Trophoblast cell (in vitro differentiated cells and primary cell): ENCODE measurements around the gene CACNA1D.

Experiments
- DNase-seq, 2 donors: peaks; one replicate each; pipeline ENCODE4 v3.0.0-alpha.2; 2016
- H2AFZ ChIP-seq: 2 replicates; pipeline ENCODE4 v1.6.1; 2013; ENCODE audit warnings: low read length, moderate library complexity, mild to moderate bottlenecking; ENCODE audit not compliant: insufficient read depth, poor library complexity
- H2AK5ac ChIP-seq: 2 replicates; pipeline ENCODE4 v1.6.1; 2013; ENCODE audit warnings: mild to moderate bottlenecking, low read length
- H2BK120ac ChIP-seq: 2 replicates; pipeline ENCODE4 v1.6.1; 2013; ENCODE audit warnings: low read length, mild to moderate bottlenecking, moderate library complexity; ENCODE audit not compliant: insufficient read depth, poor library complexity
- H2BK12ac ChIP-seq: 2 replicates; pipeline ENCODE4 v1.6.1; 2013; ENCODE audit warnings: mild to moderate bottlenecking, low read length, moderate library complexity
- H2BK5ac ChIP-seq: 2 replicates; pipeline ENCODE4 v1.6.1; 2013; ENCODE audit warnings: low read length, low read depth, moderate library complexity, mild to moderate bottlenecking; ENCODE audit not compliant: poor library complexity
- H3K14ac ChIP-seq: 2 replicates; pipeline ENCODE4 v1.6.1; 2013; ENCODE audit warnings: mild to moderate bottlenecking, low read length
- H3K18ac ChIP-seq: 2 replicates; pipeline ENCODE4 v1.6.1; 2013; ENCODE audit warnings: mild to moderate bottlenecking, low read length
- H3K23ac ChIP-seq: 2 replicates; pipeline ENCODE4 v1.6.1; 2013; ENCODE audit warnings: low read length
- H3K27ac ChIP-seq: 2 replicates; pipeline ENCODE4 v1.5.1; 2013; ENCODE audit warnings: low read depth, mild to moderate bottlenecking, inconsistent platforms, low read length, moderate library complexity
- H3K27me3 ChIP-seq: 2 replicates; pipeline ENCODE4 v1.6.1; 2013; ENCODE audit warnings: inconsistent platforms, mild to moderate bottlenecking, low read length, moderate library complexity; ENCODE audit not compliant: insufficient read depth
- H3K36me3 ChIP-seq, 2 experiments: 1 replicate in 1 of 2; 2 replicates in 1 of 2; pipeline ENCODE4 v1.6.1; 2013; ENCODE audit warnings: low read length in 2 of 2, mild to moderate bottlenecking in 2 of 2, moderate library complexity in 1 of 2; ENCODE audit not compliant: insufficient read depth in 2 of 2, control insufficient read depth in 1 of 2
- H3K4ac ChIP-seq: 2 replicates; pipeline ENCODE4 v1.6.1; 2013; ENCODE audit warnings: low read depth, mild to moderate bottlenecking, low read length, moderate library complexity
- H3K4me1 ChIP-seq, 2 experiments: 1 replicate in 1 of 2; 2 replicates in 1 of 2; pipeline ENCODE4 v1.6.1; 2013; ENCODE audit warnings: low read length in 2 of 2, mild to moderate bottlenecking in 2 of 2, moderate library complexity in 1 of 2; ENCODE audit not compliant: insufficient read depth in 2 of 2, control insufficient read depth in 1 of 2
- H3K4me2 ChIP-seq: 2 replicates; pipeline ENCODE4 v1.6.1; 2013; ENCODE audit warnings: inconsistent platforms, mild to moderate bottlenecking, low read length, moderate library complexity
- H3K4me3 ChIP-seq: 2 replicates; pipeline ENCODE4 v1.5.1; 2013; ENCODE audit warnings: mild to moderate bottlenecking, low read depth, low read length, inconsistent platforms
- H3K79me1 ChIP-seq: one replicate; pipeline ENCODE4 v1.6.1; 2013; ENCODE audit warnings: low read length
- H3K79me2 ChIP-seq: 2 replicates; pipeline ENCODE4 v1.6.1; 2013; ENCODE audit warnings: low read length, mild to moderate bottlenecking; ENCODE audit not compliant: control insufficient read depth, insufficient read depth, poor library complexity
- H3K9ac ChIP-seq: 2 replicates; pipeline ENCODE4 v1.6.1; 2013; ENCODE audit warnings: mild to moderate bottlenecking, low read length
- H3K9me3 ChIP-seq: 2 replicates; pipeline ENCODE4 v1.6.1; 2013; ENCODE audit warnings: low read depth, mild to moderate bottlenecking, control low read depth, inconsistent platforms, low read length; ENCODE audit not compliant: insufficient read depth
- H4K12ac ChIP-seq: 2 replicates; pipeline ENCODE4 v1.6.1; 2013; ENCODE audit warnings: low read depth, mild to moderate bottlenecking, low read length, moderate library complexity
- H4K8ac ChIP-seq: 2 replicates; pipeline ENCODE4 v1.6.1; 2013; ENCODE audit warnings: low read depth, mild to moderate bottlenecking, low read length, moderate library complexity
- H4K91ac ChIP-seq: one replicate; pipeline ENCODE4 v1.6.1; 2013; ENCODE audit warnings: low read depth, mild to moderate bottlenecking, low read length, moderate library complexity
- WGBS: extraction: QIAGEN DNeasy Blood & Tissue Kit; methylation state at CpG from one replicate; pipeline ENCODE4 v1.1.7; 2013; ENCODE audit warnings: missing lambda C conversion rate; ENCODE audit not compliant: insufficient read length, insufficient coverage; ENCODE audit errors: extremely low coverage; 5-methylcytosine and 5-hydroxymethylcytosine counted together

CACNA1D gene

DNA sequence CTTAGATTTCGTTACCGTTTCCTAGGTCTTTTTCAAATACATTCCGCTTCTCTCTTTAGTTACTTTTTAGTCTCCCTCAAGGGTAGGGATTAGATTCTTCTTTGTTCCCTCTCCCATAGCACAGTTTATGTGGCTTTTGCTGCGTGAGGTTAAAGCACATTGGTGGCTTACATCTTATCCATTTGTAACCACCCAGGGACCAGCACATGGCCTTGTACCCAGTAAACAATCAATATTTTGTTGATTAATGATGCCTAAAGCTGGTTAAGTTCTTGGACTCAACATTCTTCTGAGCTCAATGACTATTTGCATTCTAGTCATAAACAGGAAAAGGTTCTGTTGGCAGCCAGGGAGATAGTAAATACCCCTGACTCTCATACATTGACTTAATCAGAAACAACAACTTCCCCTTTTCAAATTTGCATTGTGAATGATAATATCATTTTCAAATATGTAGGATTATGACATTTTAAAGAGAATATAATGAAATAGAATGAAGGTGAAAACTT, 60.2 kb downstream of the CACNA1D start:
- Histone ChIP-seq H3K4ac (no peak overlapping the region), H2BK5ac (no peak overlapping the region), H4K8ac (no peak overlapping the region), H3K9ac (no peak overlapping the region), H3K36me3 (no peaks in the 10 kb centered on the region), H3K9me3 (peaks cover 3% of the 10 kb centered on the region), H2AFZ (no peak overlapping the region), H4K12ac (no peak overlapping the region), H3K4me2 (no peak overlapping the region), H3K4me1 (no peaks in the 10 kb centered on the region), H3K27me3 (no peaks in the 10 kb centered on the region), H3K79me1 (no peaks in the 10 kb centered on the region), H2BK12ac (no peak overlapping the region), H2BK120ac (no peak overlapping the region), H2AK5ac (no peak overlapping the region), H3K27ac (no peak overlapping the region), H3K79me2 (no peaks in the 10 kb centered on the region), H3K4me3 (no peak overlapping the region), H3K14ac (no peak overlapping the region), H4K91ac (no peak overlapping the region), H3K18ac (no peak overlapping the region), H3K23ac (no peak overlapping the region)
- no CpG with 5 or more reads among the region's 4 CpGs for WGBS
- no peak for DNase-seq

DNA sequence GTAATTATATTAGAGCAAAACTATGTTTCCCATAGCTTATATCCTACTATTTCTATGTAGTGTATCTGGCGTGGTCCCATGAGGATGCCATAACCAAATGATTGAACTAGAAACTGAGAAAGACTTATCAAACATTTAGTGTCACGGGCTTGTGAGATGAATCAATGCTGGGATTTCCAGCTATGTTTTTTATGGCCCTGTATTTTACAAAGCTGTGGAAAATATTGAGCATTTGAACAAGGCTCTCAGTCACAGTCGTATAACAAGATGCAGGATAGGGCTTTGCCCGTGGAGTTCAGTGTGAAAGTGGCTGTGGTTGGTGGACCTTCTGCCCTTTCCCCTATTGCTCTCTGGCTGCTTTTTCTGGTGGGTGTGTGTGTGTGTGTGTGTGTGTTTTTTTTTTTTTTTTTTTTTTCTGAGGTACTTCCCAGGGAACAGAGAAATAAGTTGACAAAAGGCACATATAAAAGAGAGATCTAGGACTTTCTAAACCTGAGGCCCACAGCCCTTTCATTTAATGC, 60.7 kb downstream of the CACNA1D start:
- Histone ChIP-seq H2AK5ac (no peak overlapping the region), H3K14ac (no peak overlapping the region), H4K8ac (no peak overlapping the region), H3K4me1 (no peaks in the 10 kb centered on the region), H3K4me2 (no peak overlapping the region), H3K23ac (no peak overlapping the region), H3K79me1 (no peaks in the 10 kb centered on the region), H3K4me3 (no peak overlapping the region), H3K18ac (no peak overlapping the region), H3K27ac (no peak overlapping the region), H2BK12ac (no peak overlapping the region), H2BK5ac (no peak overlapping the region), H3K9ac (no peak overlapping the region), H3K9me3 (peaks cover under 1% of the 10 kb centered on the region), H3K4ac (no peak overlapping the region), H4K91ac (no peak overlapping the region), H3K79me2 (no peaks in the 10 kb centered on the region), H3K27me3 (no peaks in the 10 kb centered on the region), H3K36me3 (no peaks in the 10 kb centered on the region), H2BK120ac (no peak overlapping the region), H2AFZ (no peak overlapping the region), H4K12ac (no peak overlapping the region)
- WGBS: no CpG with 5 or more reads among the region's 4 CpGs
- DNase-seq: no peak

DNA sequence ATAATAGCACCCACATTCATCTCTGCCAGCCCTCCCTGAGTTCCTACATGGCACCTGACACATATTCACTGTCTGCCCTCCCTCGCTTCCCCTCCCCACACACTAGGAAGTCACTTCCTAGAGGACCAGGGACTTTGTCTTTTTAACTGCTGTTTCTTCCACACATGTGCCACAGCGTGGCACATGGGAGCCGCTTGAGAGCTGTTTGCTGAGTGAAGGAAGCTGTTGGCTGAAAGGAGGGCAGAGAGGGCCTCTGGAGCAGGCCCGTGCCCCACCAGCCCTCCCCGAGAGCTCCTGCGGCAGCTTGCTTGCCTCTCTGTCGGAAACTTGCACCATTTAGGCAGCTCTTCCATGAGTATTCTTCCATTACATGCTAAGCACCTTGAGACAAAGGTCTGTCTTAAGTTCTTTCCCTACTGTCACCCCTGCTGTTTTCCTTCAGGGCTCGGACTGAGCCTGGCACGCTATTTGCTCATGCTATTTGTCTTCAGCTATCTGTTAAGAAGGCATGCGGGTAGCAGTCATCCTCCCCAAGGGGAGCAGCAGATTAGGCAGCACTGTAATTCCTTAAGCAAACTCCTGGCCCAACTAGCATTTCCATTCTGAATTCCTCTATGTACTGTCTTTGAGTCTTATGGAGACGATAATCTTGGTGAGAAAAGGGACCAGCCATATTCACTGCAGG, 72.2 kb downstream of the CACNA1D start:
- no peak overlapping the region for H2AFZ ChIP-seq
- H3K4me1 ChIP-seq: peaks cover 0 to 4% of the 10 kb centered on the region in 2 experiments
- H2BK5ac ChIP-seq: no peak overlapping the region
- no peak overlapping the region for H3K14ac ChIP-seq
- peak; percentile 57 to 72 for DNase-seq
- no peak overlapping the region for H4K91ac ChIP-seq
- no peak overlapping the region for H2BK120ac ChIP-seq
- no peaks in the 10 kb centered on the region for H3K79me1 ChIP-seq
- H3K9ac ChIP-seq: no peak overlapping the region
- no peaks in the 10 kb centered on the region for H3K27me3 ChIP-seq
- no peak overlapping the region for H3K4ac ChIP-seq
- no peak overlapping the region for H3K27ac ChIP-seq
- no peak overlapping the region for H2BK12ac ChIP-seq
- H3K18ac ChIP-seq: no peak overlapping the region
- no CpG with 5 or more reads among the region's 11 CpGs for WGBS
- peaks cover 2% of the 10 kb centered on the region for H3K9me3 ChIP-seq
- H3K4me2 ChIP-seq: no peak overlapping the region
- no peak overlapping the region for H3K4me3 ChIP-seq
- H3K36me3 ChIP-seq: no peaks in the 10 kb centered on the region
- H4K8ac ChIP-seq: no peak overlapping the region
- H2AK5ac ChIP-seq: no peak overlapping the region
- no peaks in the 10 kb centered on the region for H3K79me2 ChIP-seq
- H3K23ac ChIP-seq: no peak overlapping the region
- H4K12ac ChIP-seq: no peak overlapping the region

DNA sequence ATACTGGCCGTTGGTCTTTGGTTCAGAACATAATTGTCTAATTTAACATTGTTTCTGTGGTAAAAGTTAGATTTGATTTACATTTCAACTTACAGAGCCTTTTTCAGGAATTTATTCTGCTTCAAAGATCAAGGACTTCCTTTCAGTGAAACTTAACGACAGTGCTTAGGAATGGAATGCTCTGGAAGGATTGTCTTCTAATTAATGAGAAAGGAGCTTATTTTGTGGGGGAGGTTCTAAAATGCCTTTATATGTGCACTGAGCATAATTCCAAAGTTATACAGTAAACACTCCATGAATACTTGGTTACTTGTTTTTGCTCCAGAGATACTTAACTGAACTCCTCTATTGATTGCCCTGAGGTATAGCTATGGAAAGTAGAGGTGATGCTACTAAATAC, 75.7 kb downstream of the CACNA1D start:
- no peak overlapping the region for H3K23ac ChIP-seq
- peaks cover 0 to 4% of the 10 kb centered on the region in 2 experiments for H3K4me1 ChIP-seq
- no peak overlapping the region for H3K9ac ChIP-seq
- no peak overlapping the region for H3K27ac ChIP-seq
- H2BK12ac ChIP-seq: no peak overlapping the region
- H2AFZ ChIP-seq: no peak overlapping the region
- no peaks in the 10 kb centered on the region for H3K79me1 ChIP-seq
- H3K14ac ChIP-seq: no peak overlapping the region
- H4K12ac ChIP-seq: no peak overlapping the region
- DNase-seq: no peak
- H2BK5ac ChIP-seq: no peak overlapping the region
- H3K9me3 ChIP-seq: peaks cover 3% of the 10 kb centered on the region
- H4K8ac ChIP-seq: no peak overlapping the region
- no peak overlapping the region for H3K4me3 ChIP-seq
- H3K4me2 ChIP-seq: no peak overlapping the region
- H3K4ac ChIP-seq: no peak overlapping the region
- no peaks in the 10 kb centered on the region for H3K36me3 ChIP-seq
- H4K91ac ChIP-seq: no peak overlapping the region
- no peak overlapping the region for H3K18ac ChIP-seq
- H2BK120ac ChIP-seq: no peak overlapping the region
- no peak overlapping the region for H2AK5ac ChIP-seq
- WGBS: no CpG with 5 or more reads among the region's 2 CpGs
- H3K27me3 ChIP-seq: no peaks in the 10 kb centered on the region
- no peaks in the 10 kb centered on the region for H3K79me2 ChIP-seq
